HCT116 (cell line): ENCODE results near the gene ROR2.

Experiments used
- CTCF ChIP-seq, 3 experiments: fragments of 200-600 bp in 1 of 3; sonication (generic) in 1 of 3; IDR thresholded peaks in 2 of 3; conservative IDR thresholded peaks in 1 of 3; 2 replicates each; pipeline ENCODE4 v1.5.1; 2012 to 2017; ENCODE audit warnings: low read depth in 2 of 3, low read length in 2 of 3, antibody characterized with exemption in 1 of 3, borderline replicate concordance in 1 of 3, control low read depth in 1 of 3, mild to moderate bottlenecking in 1 of 3, mixed read lengths in 1 of 3, mixed run types in 1 of 3, moderate library complexity in 1 of 3; ENCODE audit not compliant: insufficient read depth in 1 of 3
- EZH2 ChIP-seq: fragments of 200-600 bp; sonication (generic); IDR thresholded peaks from 2 replicates; pipeline ENCODE4 v1.6.1; 2017; ENCODE audit warnings: antibody characterized with exemption, mixed run types
- EZH2phosphoT487 ChIP-seq: fragments of 200-600 bp; IDR thresholded peaks from 2 replicates; pipeline ENCODE4 v1.6.1; 2018; ENCODE audit warnings: antibody characterized with exemption, borderline replicate concordance
- POLR2A ChIP-seq: IDR thresholded peaks from 2 replicates; pipeline ENCODE4 v1.7.0; 2011; ENCODE audit warnings: borderline replicate concordance; ENCODE audit not compliant: insufficient read depth, insufficient read length; ENCODE audit errors: extremely low read depth
- RAD21 ChIP-seq: IDR thresholded peaks from 2 replicates; pipeline ENCODE4 v1.6.1; 2012; ENCODE audit warnings: low read depth, mild to moderate bottlenecking
- SRF ChIP-seq: IDR thresholded peaks from 2 replicates; pipeline ENCODE4 v1.6.1; 2012; ENCODE audit warnings: low read depth
- ZNF274 ChIP-seq: fragments of 200-500 bp; sonication (Bioruptor generic); IDR thresholded peaks from 2 replicates; pipeline ENCODE4 v1.6.1; 2014; ENCODE audit warnings: mild to moderate bottlenecking, low read depth, low read length, inconsistent platforms

- TF ChIP-seq CTCF (IDR thresholded peaks at IDR 0.05 in 2 of 3, conservative IDR thresholded peaks at IDR 0.05 in 1 of 3; ENCODE audit: borderline replicate concordance in 1 of 3, insufficient read depth in 1 of 3, low read depth in 2 of 3, low read length in 2 of 3) (peak in 2 of 3 experiments; percentile 6 to 8; a peak in 1 of 6 replicates), EZH2 (no peak), ZNF274 (no peak), RAD21 (no peak), POLR2A (no peak), SRF (no peak), EZH2phosphoT487 (no peak)
These were observed 209.3 kb downstream of the ROR2 start for GRCh38 chr9:91740701-91741100.
